Kidney epithelial cell (primary cell): ENCODE measurements around the gene TMEM80. TPM values are rescaled to one million over a fixed set of nuclear protein-coding genes. Genes with fewer than 3 reads are reported as not detected.

Experiments used
- DNase-seq: peaks from one replicate; pipeline ENCODE4 v3.0.0-alpha.2; 2010; ENCODE audit warnings: low read depth
- H3K27me3 ChIP-seq: 2 replicates; pipeline ENCODE4 v1.6.0; 2011; ENCODE audit warnings: low read length; ENCODE audit not compliant: control insufficient read depth, insufficient read depth
- H3K36me3 ChIP-seq: 2 replicates; pipeline ENCODE4 v1.5.1; 2011; ENCODE audit warnings: low read length; ENCODE audit not compliant: control insufficient read depth, insufficient read depth
- H3K4me3 ChIP-seq: 2 replicates; pipeline ENCODE4 v1.5.1; 2011; ENCODE audit warnings: low read depth, mild to moderate bottlenecking, control low read depth, low read length
- CTCF ChIP-seq: IDR thresholded peaks from 2 replicates; pipeline ENCODE4 v1.5.1; 2011; ENCODE audit warnings: mild to moderate bottlenecking, moderate library complexity, low read length, control low read depth, inconsistent platforms; ENCODE audit not compliant: insufficient read depth, poor library complexity, severe bottlenecking
- total RNA-seq: library from RNA; depleted of rRNA; stranded (reverse); fragments of >200 nt; gene quantifications from 2 replicates; pipeline ENCODE4 v1.2.3, GENCODE V29; 2015

Gene TMEM80
- total RNA-seq, 1 donor from 2014 or later = 28.5 TPM

DNA sequence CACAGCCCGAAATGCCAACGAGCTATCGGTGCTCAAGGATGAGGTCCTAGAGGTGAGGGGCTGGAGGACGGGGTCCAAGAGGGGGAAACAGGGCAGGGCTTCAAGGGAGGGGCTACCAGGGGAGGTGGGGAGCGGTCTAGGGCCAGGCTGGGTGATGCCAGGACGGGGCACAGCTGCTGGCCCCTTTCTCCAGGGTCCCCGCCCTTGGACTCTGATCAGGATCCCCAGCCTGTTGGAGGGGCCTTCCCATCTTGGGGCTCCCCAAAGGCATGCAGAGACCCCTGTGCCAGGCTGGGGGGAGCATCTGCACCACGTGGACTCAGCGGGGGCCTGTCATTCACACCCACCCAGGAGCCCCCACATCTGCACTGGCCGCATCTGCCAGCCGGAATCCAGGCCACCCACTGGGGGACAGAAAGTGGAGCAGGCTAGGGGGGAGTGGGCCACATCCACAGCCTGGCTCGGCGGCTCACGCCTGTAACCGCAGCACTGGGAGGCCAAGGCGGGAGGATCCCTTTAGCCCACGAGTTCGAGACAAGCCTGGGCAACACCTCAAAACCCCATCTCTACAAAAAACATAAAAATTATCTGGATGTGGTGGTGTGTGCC, 29.3 kb downstream of the TMEM80 start:
- Histone ChIP-seq H3K36me3 (peaks cover 5% of the 10 kb centered on the region), H3K4me3 (no peak overlapping the region), H3K27me3 (no peaks in the 10 kb centered on the region)
- no peak for TF ChIP-seq CTCF
- DNase-seq = no peak

- TF ChIP-seq CTCF = no peak
- Histone ChIP-seq H3K36me3 (peaks cover 4% of the 10 kb centered on the region), H3K4me3 (no peak overlapping the region), H3K27me3 (no peaks in the 10 kb centered on the region)
- no peak for DNase-seq
Measured at GRCh38 chr11:725624-726202, 30.1 kb downstream of the TMEM80 start.

DNA sequence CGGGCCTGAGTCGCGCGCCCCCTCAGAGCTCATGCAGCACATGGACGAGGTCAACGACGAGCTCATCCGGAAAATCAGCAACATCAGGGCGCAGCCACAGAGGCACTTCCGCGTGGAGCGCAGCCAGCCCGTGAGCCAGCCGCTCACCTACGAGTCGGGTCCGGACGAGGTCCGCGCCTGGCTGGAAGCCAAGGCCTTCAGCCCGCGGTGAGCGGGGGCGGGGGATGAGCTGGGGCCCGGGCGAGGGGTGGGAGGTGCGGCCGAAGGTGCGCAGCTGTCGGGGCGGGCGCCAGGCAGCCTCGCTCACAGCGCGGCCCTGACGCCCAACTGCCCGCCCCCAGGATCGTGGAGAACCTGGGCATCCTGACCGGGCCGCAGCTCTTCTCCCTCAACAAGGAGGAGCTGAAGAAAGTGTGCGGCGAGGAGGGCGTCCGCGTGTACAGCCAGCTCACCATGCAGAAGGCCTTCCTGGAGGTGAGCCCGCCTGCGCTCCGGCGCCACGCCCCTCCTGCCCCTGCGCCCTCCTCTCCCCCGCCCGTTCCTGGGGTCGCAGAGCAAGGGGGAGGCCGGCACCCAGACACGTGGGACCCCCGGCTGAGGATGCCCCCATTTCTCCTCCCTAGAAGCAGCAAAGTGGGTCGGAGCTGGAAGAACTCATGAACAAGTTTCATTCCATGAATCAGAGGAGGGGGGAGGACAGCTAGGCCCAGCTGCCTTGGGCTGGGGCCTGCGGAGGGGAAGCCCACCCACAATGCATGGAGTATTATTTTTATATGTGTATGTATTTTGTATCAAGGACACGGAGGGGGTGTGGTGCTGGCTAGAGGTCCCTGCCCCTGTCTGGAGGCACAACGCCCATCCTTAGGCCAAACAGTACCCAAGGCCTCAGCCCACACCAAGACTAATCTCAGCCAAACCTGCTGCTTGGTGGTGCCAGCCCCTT, 30.9 kb downstream of the TMEM80 start:
- peaks cover 4% of the 10 kb centered on the region for H3K36me3 ChIP-seq
- H3K4me3 ChIP-seq = no peak overlapping the region
- DNase-seq = no peak
- H3K27me3 ChIP-seq = no peaks in the 10 kb centered on the region
- TF ChIP-seq CTCF = no peak

DNA sequence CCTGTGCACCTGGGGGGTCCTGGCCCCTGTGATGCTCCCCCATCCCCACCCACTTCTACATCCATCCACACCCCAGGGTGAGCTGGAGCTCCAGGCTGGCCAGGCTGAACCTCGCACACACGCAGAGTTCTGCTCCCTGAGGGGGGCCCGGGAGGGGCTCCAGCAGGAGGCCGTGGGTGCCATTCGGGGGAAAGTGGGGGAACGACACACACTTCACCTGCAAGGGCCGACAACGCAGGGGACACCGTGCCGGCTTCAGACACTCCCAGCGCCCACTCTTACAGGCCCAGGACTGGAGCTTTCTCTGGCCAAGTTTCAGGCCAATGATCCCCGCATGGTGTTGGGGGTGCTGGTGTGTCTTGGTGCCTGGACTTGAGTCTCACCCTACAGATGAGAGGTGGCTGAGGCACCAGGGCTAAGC, 31.7 kb downstream of the TMEM80 start:
- no peak for TF ChIP-seq CTCF
- H3K27me3 ChIP-seq = no peaks in the 10 kb centered on the region
- DNase-seq = no peak
- peaks cover 4% of the 10 kb centered on the region for H3K36me3 ChIP-seq
- H3K4me3 ChIP-seq = no peak overlapping the region

DNA sequence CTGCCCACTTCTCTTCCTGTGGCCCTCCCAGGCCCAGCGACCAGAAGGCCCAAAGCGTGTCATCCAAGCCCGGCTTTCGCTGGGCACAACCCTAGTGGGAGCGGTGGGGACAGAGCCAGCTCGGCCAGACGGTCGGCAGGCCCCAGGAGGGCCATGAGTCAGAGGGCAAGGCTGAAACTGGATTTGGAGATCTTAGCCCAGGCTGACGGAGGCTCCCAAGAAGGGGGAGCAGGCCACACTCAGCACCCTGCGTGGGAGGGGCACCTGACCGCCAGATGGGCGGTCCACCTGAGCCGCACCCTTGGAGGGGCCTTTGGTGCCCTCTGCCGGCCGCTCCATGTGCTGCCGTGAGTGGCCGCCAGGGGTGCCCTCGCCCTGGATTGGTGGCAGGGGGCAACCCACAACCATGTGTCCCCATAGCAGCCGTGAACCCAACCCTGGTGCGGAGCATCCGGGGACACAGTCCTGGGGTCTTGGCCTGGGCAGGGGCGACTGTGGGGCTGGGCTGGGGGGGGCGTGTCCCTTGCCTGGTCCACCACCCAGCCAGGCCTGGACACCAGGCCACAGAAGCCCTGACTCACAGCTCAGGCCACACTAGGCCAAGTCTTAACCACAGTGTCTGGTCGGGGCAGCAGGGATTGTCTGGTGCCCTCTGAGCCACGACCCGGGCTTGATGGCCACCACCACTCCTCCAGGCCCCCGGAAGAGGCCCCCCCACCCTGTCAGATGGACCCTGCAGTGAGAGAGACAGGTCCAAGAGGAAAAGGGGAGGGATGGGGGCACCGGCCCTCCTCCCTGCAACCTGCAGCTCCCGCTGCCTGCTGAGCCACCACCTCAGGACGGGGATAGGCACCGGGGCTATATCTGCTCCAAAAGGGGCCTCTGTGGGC, 32.5 kb downstream of the TMEM80 start:
- peak; percentile 100 for TF ChIP-seq CTCF
- H3K4me3 ChIP-seq = no peak overlapping the region
- H3K36me3 ChIP-seq = peaks cover 4% of the 10 kb centered on the region
- H3K27me3 ChIP-seq = no peaks in the 10 kb centered on the region
- peak; percentile 76 for DNase-seq
